Ramos (cell line): ENCODE data around the gene KIF21A.

Experiments
- in situ Hi-C: fragments of 300-500 bp; cut with MboI; formaldehyde crosslinking; loops from one replicate; pipeline ENCODE4 v1.14.3; 2022; ENCODE audit warnings: low sequenced_read_pairs; ENCODE audit not compliant: unreplicated experiment

KIF21A gene

GRCh38 chr12:39292125-39292630 lies 150.7 kb downstream of the KIF21A start:
- in situ Hi-C loops = no loop called here

- in situ Hi-C loops = no loop called here
These were observed 155.1 kb downstream of the KIF21A start for GRCh38 chr12:39287817-39288216.

GRCh38 chr12:39287409-39287808 lies 155.5 kb downstream of the KIF21A start:
- in situ Hi-C loops = no loop called here

- in situ Hi-C loops = no loop called here
These were observed 164.5 kb downstream of the KIF21A start for GRCh38 chr12:39278426-39278825.

- in situ Hi-C loops = no loop called here
These were observed 165.5 kb downstream of the KIF21A start for GRCh38 chr12:39277416-39277815.

- in situ Hi-C loops = no loop called here
These were observed 167.1 kb downstream of the KIF21A start for GRCh38 chr12:39275846-39276245.

GRCh38 chr12:39272871-39273655 lies 169.9 kb downstream of the KIF21A start:
- in situ Hi-C loops = no loop called here

- in situ Hi-C loops = no loop called here
These were observed 173.4 kb downstream of the KIF21A start for GRCh38 chr12:39269492-39269891.

GRCh38 chr12:39267886-39268285 lies 175.0 kb downstream of the KIF21A start:
- in situ Hi-C loops = no loop called here

GRCh38 chr12:39252628-39253027 lies 190.3 kb downstream of the KIF21A start:
- in situ Hi-C loops = no loop called here
